ENCODE data around the gene CACNA1B. TPM values are rescaled to one million over a fixed set of nuclear protein-coding genes. Genes with fewer than 3 reads are reported as not detected.

The CACNA1B gene
- polyA plus RNA-seq, 3 donors = 0.24 to 0.53 (median 0.26) TPM

- no peak for DNase-seq
Measured at GRCh38 chr9:138038244-138038671, 160.7 kb downstream of the CACNA1B start.

GRCh38 chr9:138040446-138041430, 163.2 kb downstream of the CACNA1B start:
- DNase-seq = no peak

- DNase-seq = no peak
Measured at GRCh38 chr9:138042146-138042545, 164.6 kb downstream of the CACNA1B start.

GRCh38 chr9:138042640-138043039, 165.1 kb downstream of the CACNA1B start:
- DNase-seq = no peak

GRCh38 chr9:138043061-138043410, 165.5 kb downstream of the CACNA1B start:
- DNase-seq = no peak

GRCh38 chr9:138043411-138044345, 166.1 kb downstream of the CACNA1B start:
- no peak for DNase-seq

GRCh38 chr9:138044485-138045383, 167.2 kb downstream of the CACNA1B start:
- DNase-seq = no peak

GRCh38 chr9:138045541-138046490, 168.2 kb downstream of the CACNA1B start:
- no peak for DNase-seq

- DNase-seq = no peak
Measured at GRCh38 chr9:138046641-138047301, 169.2 kb downstream of the CACNA1B start.

- DNase-seq = no peak
Measured at GRCh38 chr9:138047469-138048040, 170.0 kb downstream of the CACNA1B start.

- DNase-seq = no peak
Measured at GRCh38 chr9:138048184-138048583, 170.6 kb downstream of the CACNA1B start.

- no peak for DNase-seq
Measured at GRCh38 chr9:138049085-138049778, 171.7 kb downstream of the CACNA1B start.

- DNase-seq = no peak
Measured at GRCh38 chr9:138049779-138050471, 172.3 kb downstream of the CACNA1B start.

- DNase-seq = no peak
Measured at GRCh38 chr9:138050472-138051330, 173.1 kb downstream of the CACNA1B start.

- DNase-seq = no peak
Measured at GRCh38 chr9:138051586-138052321, 174.2 kb downstream of the CACNA1B start.

GRCh38 chr9:138052322-138052615, 174.7 kb downstream of the CACNA1B start:
- no peak for DNase-seq
